GM18517 (cell line): Measurements from ENCODE around the gene ADISSP.

Source experiments
- ATAC-seq: cut with Tn5 transposase; IDR thresholded peaks from one replicate; pipeline ENCODE4 v1.9.1; 2021; ENCODE audit warnings: mild to moderate bottlenecking, moderate library complexity; ENCODE audit not compliant: unreplicated experiment

Gene ADISSP

DNA sequence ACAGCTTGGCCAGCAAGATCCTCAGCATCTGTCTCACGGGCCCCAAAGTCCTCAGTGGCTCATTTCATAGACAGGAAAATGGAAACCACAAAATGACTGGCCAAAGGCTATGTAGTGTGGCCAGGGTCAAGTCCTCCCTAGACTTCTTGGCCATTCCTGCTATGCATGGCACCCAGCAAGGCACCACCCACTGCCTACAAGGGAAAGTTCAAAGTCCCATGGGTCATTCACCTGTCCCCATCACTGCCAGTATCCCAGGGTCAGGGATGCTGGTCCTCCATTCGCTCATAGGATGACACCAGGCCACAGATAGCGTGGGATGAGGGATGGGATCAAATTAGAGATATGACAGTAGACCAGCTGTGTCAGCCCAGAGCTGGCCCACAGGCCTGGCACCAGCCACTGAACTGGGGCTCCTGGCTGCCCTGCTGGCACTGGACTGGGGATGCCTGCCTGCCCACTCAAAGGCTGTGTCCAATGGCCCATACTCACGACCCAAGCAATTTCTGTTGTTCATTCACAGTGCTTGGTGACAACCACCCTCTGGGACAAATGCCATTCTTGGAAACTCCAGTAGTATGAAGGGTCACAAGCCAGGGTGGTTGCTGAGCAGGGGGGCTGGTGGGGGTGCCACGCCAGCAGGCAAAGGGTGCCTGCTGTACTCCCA is 11.6 kb downstream of the ADISSP start:
- no peak for ATAC-seq

DNA sequence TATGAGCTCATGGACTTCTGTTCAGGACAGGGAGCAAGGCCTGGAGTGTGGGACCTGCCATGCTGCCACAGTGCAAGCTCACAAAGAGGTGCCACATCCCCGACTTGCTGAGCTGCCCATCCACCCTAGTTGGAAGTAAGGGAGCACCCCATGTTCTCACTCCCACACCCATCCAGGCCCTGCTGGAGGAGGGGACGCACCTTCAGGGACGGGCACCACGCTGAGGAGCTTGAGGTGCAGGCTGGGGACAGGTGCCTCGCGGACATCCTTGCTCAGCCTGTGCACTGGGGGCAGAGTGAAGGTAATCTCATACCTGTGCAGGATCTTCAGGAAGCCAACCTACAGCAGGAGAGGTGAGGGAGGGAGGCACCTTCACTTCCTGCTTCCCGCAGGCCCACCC is 12.3 kb downstream of the ADISSP start:
- no peak for ATAC-seq

- no peak for ATAC-seq
These were observed 13.3 kb downstream of the ADISSP start for GRCh38 chr20:3754276-3754630.

- ATAC-seq = no peak
These were observed 13.9 kb downstream of the ADISSP start for GRCh38 chr20:3753501-3754275.

GRCh38 chr20:3753098-3753497 is 14.5 kb downstream of the ADISSP start:
- ATAC-seq = no peak

GRCh38 chr20:3752386-3752759 is 15.2 kb downstream of the ADISSP start:
- no peak for ATAC-seq

- no peak for ATAC-seq
These were observed 15.7 kb downstream of the ADISSP start for GRCh38 chr20:3751675-3752385.

GRCh38 chr20:3751305-3751674 is 16.3 kb downstream of the ADISSP start:
- ATAC-seq = no peak

DNA sequence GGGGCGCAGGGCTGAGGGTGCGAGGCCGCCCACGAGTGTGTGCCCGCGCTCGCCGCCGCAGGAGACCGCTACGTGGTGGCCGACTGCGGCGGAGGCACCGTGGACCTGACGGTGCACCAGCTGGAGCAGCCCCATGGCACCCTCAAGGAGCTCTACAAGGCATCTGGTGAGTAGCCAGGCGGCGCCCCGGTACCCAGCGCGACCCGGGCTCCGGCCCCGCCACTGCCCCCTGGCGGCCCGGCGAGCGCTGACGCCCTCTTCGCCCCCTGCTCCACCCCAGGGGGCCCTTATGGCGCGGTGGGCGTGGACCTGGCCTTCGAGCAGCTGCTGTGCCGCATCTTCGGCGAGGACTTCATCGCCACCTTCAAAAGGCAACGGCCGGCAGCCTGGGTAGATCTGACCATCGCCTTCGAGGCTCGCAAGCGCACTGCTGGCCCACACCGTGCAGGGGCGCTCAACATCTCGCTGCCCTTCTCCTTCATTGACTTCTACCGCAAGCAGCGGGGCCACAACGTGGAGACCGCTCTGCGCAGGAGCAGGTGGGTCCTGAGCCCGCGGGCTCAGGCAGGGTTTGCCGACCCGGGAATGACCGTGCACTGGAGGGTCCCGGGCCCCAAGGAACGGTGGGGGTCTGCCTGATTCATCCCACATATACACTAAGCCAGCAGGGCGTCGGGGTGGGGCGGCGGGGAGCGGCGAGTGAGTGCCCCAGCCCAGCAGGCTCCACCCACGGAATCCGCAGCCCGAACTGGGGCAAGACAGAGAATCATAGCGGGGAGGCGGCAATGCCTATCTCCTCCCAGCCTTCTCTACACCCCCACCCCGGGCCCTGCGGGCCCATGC is 17.6 kb downstream of the ADISSP start:
- no peak for ATAC-seq

- no peak for ATAC-seq
These were observed 18.4 kb downstream of the ADISSP start for GRCh38 chr20:3749087-3749688.

DNA sequence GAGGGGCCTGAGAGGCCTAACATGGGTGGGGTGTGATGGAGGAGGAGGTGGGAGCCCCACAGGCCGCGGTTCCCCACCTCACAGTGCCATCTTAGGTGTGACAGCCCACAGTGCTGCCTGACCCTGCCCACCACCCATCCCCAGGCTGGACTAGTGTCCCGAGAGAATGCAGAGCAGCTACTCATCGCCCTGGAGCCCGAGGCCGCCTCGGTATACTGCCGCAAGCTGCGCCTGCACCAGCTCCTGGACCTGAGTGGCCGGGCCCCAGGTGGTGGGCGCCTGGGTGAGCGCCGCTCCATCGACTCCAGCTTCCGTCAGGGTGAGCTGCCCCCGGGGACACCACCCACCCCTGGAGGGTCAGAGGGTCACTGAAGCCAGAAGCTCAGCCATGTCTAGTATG is 19.5 kb downstream of the ADISSP start:
- no peak for ATAC-seq

DNA sequence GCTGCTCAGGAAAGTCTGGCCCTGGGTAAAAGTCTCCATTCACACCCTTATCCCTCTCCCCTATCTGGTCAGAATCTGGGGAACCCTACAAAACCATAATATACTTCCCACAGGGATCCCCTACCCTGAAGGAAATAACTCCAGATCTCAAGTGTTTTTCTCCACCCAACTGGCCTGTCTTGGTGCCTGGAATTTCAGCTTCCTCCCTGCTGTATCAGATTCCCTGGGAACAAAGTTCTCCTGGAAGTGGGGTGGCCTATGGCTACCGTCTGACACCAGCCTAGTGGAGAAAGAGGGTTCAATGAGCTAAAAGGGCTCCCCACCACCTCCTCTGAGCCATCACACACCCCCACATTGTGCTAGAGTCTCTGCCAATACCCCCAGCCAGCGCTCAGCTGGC is 20.1 kb downstream of the ADISSP start:
- ATAC-seq = no peak

DNA sequence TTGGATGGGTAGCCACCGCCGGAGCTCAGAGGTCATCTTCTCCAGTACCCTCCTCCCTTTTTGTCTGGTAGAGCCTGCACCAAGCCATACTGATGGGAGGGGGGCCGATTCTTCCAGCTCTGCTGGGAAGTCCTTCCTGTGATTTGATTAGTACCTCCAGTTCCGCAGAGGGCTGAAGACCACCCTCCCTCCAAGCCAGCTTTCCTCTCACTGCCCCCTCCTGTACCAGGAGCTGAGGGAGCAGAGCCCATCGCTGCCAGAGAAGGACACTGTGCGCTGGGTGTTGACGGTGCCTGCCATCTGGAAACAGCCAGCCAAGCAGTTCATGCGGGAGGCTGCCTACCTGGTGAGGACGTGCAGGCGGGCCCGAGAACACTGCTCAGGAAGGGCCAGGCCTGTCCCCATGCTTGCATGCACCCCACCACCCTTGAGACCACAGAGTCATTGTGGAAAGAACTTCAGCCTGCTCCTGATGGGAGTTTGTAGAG is 21.8 kb downstream of the ADISSP start:
- no peak for ATAC-seq

DNA sequence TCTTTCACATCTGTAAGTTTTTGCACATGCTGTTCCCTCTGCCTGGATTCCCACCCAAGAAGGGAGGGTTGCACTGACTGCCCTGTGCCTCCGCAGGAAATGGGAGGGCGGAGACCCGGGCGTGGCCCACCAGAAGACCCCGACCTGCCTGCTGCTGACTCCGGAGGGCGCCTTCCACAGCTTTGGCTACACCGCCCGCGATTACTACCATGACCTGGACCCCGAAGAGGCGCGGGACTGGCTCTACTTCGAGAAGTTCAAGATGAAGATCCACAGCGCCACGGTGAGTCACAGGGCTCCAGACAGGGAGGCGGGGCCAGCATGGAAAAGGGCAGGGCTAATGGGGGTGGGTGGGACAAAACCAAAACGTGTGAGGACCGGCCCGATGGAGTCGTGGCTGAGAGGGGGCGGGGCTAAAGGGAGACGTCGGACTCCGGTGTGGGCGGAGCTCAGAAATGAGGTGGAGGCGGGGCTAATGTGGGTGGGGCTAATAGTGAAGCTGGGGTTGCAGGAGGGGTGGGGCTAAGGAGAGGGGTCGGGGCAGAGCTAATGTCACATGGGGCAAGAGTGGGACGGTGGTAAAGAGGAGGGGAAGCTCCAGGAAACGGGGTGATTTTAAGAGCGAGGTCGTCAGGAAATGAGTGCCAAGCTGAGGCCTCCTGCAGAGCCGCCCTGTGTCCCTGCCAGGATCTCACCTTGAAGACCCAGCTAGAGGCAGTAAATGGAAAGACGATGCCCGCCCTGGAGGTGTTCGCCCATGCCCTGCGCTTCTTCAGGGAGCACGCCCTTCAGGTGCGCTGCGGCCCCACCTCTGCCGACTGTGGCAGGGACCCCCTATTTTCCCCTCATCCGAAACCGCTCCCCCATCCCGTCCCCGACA is 22.5 kb downstream of the ADISSP start:
- no peak for ATAC-seq

- no peak for ATAC-seq
These were observed 23.5 kb downstream of the ADISSP start for GRCh38 chr20:3744037-3744436.

- no peak for ATAC-seq
These were observed 24.3 kb downstream of the ADISSP start for GRCh38 chr20:3743251-3743650.

GRCh38 chr20:3741836-3742458 is 25.6 kb downstream of the ADISSP start:
- no peak for ATAC-seq

- ATAC-seq = no peak
These were observed 26.8 kb downstream of the ADISSP start for GRCh38 chr20:3740615-3741301.
